ENCODE results near the gene STC2.

Gene STC2

DNA sequence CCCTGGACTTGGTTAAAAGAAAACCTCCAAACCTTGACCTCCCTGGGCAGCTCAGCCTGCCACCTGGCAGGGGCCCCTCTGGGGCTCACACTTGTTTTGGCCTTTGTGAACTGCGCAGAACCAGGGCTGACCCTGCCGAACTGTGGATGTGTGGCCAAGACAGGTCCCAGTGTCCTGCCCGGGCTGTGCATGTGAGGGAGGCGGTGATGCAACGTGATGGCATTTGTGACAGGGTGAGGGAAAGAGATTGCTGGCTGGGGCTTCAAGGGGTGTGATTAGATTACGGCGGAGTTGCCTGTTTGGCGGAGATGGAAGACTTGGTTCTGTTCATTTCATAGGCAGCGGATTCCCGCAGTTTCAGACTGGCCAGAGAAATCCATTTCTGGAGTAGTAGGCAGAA, 62.8 kb downstream of the STC2 start:
- DNase-seq (ENCODE audit: low spot score), result no peak

Measured in HuH-7.5 (cell line).